ENCODE results near the gene BLOC1S6. TPM values are rescaled to one million over a fixed set of nuclear protein-coding genes. Genes with fewer than 3 reads are reported as not detected.
A peak's percentile ranks its signal among the peaks of the same experiment; 100 is the strongest.

Gene BLOC1S6, protein sequence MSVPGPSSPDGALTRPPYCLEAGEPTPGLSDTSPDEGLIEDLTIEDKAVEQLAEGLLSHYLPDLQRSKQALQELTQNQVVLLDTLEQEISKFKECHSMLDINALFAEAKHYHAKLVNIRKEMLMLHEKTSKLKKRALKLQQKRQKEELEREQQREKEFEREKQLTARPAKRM
- total RNA-seq (2022) (37.0 and 40.3 TPM in 2 replicates), Bru-seq, nascent RNA (percentile 94 among the genes with signal in this experiment), BruChase-seq, experiment 1, labeled RNA remaining after a 2-hour chase (percentile 98 among the genes with signal in this experiment), BruChase-seq, experiment 2, labeled RNA remaining after a 6-hour chase (percentile 98 among the genes with signal in this experiment)
- long read RNA-seq, full-length matches to known transcripts: 48 of 50 reads
- long read RNA-seq, partial matches to known transcripts: 1 of 50 reads
- long read RNA-seq, other reads (novel, unspliced or antisense): 1 of 50 reads

GRCh38 chr15:45587095-45587862, at the start of gene BLOC1S6:
BLOC1S6 (plus strand) TSS chr15:45587379; CDS start chr15:45587444, 65 bp downstream.
- Mint-ChIP-seq H3K4me1 (ENCODE audit: low read depth, unreplicated experiment) (peaks cover 8% of the 10 kb centered on the region), H3K27ac (ENCODE audit: unreplicated experiment) (peak within 1 kb of the TSS; percentile 100), H3K4me3 (ENCODE audit: unreplicated experiment) (peak within 1 kb of the TSS; percentile 81), H3K9me3 (ENCODE audit: unreplicated experiment) (no peaks in the 10 kb centered on the region), H3K36me3 (ENCODE audit: insufficient read depth, unreplicated experiment) (peaks cover 8% of the 10 kb centered on the region), H3K27me3 (ENCODE audit: insufficient read depth, unreplicated experiment) (no peaks in the 10 kb centered on the region)
- Histone ChIP-seq H3K9me3 (no peaks in the 10 kb centered on the region), H3K4me1 (peaks cover 18% of the 10 kb centered on the region), H3K27me3 (replicated peaks; ENCODE audit: control insufficient read depth, insufficient read depth, low read length) (no peaks in the 10 kb centered on the region), H3K4me3 (ENCODE audit: low read depth, low read length) (peak within 1 kb of the TSS; percentile 72), H3K36me3 (ENCODE audit: control insufficient read depth, insufficient read depth, low read length) (no peaks in the 10 kb centered on the region)
- CTCF ChIA-PET: interaction anchor here (0.5 to 2.3 kb wide), 4 partner anchors 13 to 117 kb away, joined by 3 to 8 read pairs (median 4); no protein-coding TSS in a partner anchor
- TF ChIP-seq CTCF (IDR thresholded peaks at IDR 0.05; ENCODE audit: insufficient read depth in 1 of 2, low read depth in 1 of 2, low read length in 1 of 2, severe bottlenecking in 1 of 2, unreplicated experiment in 1 of 2): no peak
- POLR2A ChIA-PET: interaction anchor here (0.5 to 1.2 kb wide), 12 partner anchors 8 to 1479 kb away, joined by 3 to 10 read pairs (median 4); a partner anchor contains a TSS
- intact Hi-C loops (cut with micrococcal nuclease; ENCODE audit: unreplicated experiment): loop anchor here (2.0 kb wide), 2 partner anchors 28 to 184 kb away; a partner anchor contains a TSS
- no TSS peak for BruUV-seq (replicated peaks)
- DNase-seq: peak; percentile 90

- no peaks in the 10 kb centered on the region for H3K36me3 ChIP-seq (ENCODE audit: control insufficient read depth, insufficient read depth, low read length)
- no peaks in the 10 kb centered on the region for H3K36me3 Mint-ChIP-seq (ENCODE audit: insufficient read depth, unreplicated experiment)
- H3K4me3 ChIP-seq (ENCODE audit: low read depth, low read length): no peak overlapping the region
- no peaks in the 10 kb centered on the region for H3K4me1 Mint-ChIP-seq (ENCODE audit: low read depth, unreplicated experiment)
- CTCF ChIA-PET: no interaction called here
- H3K27me3 ChIP-seq (replicated peaks; ENCODE audit: control insufficient read depth, insufficient read depth, low read length): no peaks in the 10 kb centered on the region
- intact Hi-C loops (cut with micrococcal nuclease; ENCODE audit: unreplicated experiment): no loop called here
- no peaks in the 10 kb centered on the region for H3K9me3 ChIP-seq
- no peaks in the 10 kb centered on the region for H3K9me3 Mint-ChIP-seq (ENCODE audit: unreplicated experiment)
- no peaks in the 10 kb centered on the region for H3K27me3 Mint-ChIP-seq (ENCODE audit: insufficient read depth, unreplicated experiment)
- no peak overlapping the region for H3K4me3 Mint-ChIP-seq (ENCODE audit: unreplicated experiment)
- no peak overlapping the region for H3K27ac Mint-ChIP-seq (ENCODE audit: unreplicated experiment)
- no peaks in the 10 kb centered on the region for H3K4me1 ChIP-seq
- DNase-seq: no peak
- TF ChIP-seq CTCF (IDR thresholded peaks at IDR 0.05; ENCODE audit: insufficient read depth in 1 of 2, low read depth in 1 of 2, low read length in 1 of 2, severe bottlenecking in 1 of 2, unreplicated experiment in 1 of 2): no peak
- POLR2A ChIA-PET: no interaction called here
- no TSS peak for BruUV-seq (replicated peaks)
Measured at GRCh38 chr15:45539680-45540079, 47.5 kb upstream of the BLOC1S6 start.

- no peaks in the 10 kb centered on the region for H3K36me3 ChIP-seq (ENCODE audit: control insufficient read depth, insufficient read depth, low read length)
- H3K27me3 ChIP-seq (replicated peaks; ENCODE audit: control insufficient read depth, insufficient read depth, low read length): no peaks in the 10 kb centered on the region
- Mint-ChIP-seq H3K36me3 (ENCODE audit: insufficient read depth, unreplicated experiment) (no peaks in the 10 kb centered on the region), H3K27ac (ENCODE audit: unreplicated experiment) (no peak overlapping the region), H3K4me3 (ENCODE audit: unreplicated experiment) (no peak overlapping the region), H3K27me3 (ENCODE audit: insufficient read depth, unreplicated experiment) (no peaks in the 10 kb centered on the region), H3K9me3 (ENCODE audit: unreplicated experiment) (no peaks in the 10 kb centered on the region), H3K4me1 (ENCODE audit: low read depth, unreplicated experiment) (no peaks in the 10 kb centered on the region)
- intact Hi-C loops (cut with micrococcal nuclease; ENCODE audit: unreplicated experiment): no loop called here
- no peaks in the 10 kb centered on the region for H3K9me3 ChIP-seq
- no peaks in the 10 kb centered on the region for H3K4me1 ChIP-seq
- no peak overlapping the region for H3K4me3 ChIP-seq (ENCODE audit: low read depth, low read length)
- ChIA-PET CTCF (no interaction called here), POLR2A (interaction anchor here (0.6 kb wide), 1 partner anchor 16 kb away, joined by 3 read pairs; no protein-coding TSS in a partner anchor)
- TF ChIP-seq CTCF (IDR thresholded peaks at IDR 0.05; ENCODE audit: insufficient read depth in 1 of 2, low read depth in 1 of 2, low read length in 1 of 2, severe bottlenecking in 1 of 2, unreplicated experiment in 1 of 2): no peak
- no peak for DNase-seq
- BruUV-seq (replicated peaks): no TSS peak
Measured at GRCh38 chr15:45540531-45540930, 46.6 kb upstream of the BLOC1S6 start.
